ENCODE measurements around the gene SEPTIN3. TPM values are rescaled to one million over a fixed set of nuclear protein-coding genes. Genes with fewer than 3 reads are reported as not detected.

Gene SEPTIN3
- total and polyA plus RNA-seq, 2 of the 8 experiments (the other 6 are each of a cell fraction or from before 2014, with no cell fraction given): 38.9 to 52.9 TPM

GRCh38 chr22:41976070-41976901 is 7.0 kb downstream of the SEPTIN3 start (continued):
- TF ChIP-seq EGR1 (IDR thresholded peaks at IDR 0.05; ENCODE audit: borderline replicate concordance, low read depth, low read length) (peak; percentile 65; the same call in 1 of the 2 replicates), SP1 (IDR thresholded peaks at IDR 0.05; ENCODE audit: low read depth, low read length) (no peak), YY1 (IDR thresholded peaks at IDR 0.05; ENCODE audit: low read depth, low read length) (no peak), BACH1 (IDR thresholded peaks at IDR 0.05; ENCODE audit: low read length) (peak; percentile 55), POU5F1 (IDR thresholded peaks at IDR 0.05; ENCODE audit: low read depth, low read length) (no peak), SP4 (IDR thresholded peaks at IDR 0.05; ENCODE audit: low read length) (no peak), POLR2A (IDR thresholded peaks at IDR 0.05; ENCODE audit: control extremely low read depth in 1 of 2, low read depth in 2 of 2, low read length in 2 of 2) (no peak)
